Measurements from ENCODE around the gene PPP1R1C. TPM values are rescaled to one million over a fixed set of nuclear protein-coding genes. Genes with fewer than 3 reads are reported as not detected.

Gene PPP1R1C
- total and polyA plus RNA-seq, 2 of the 13 experiments (the other 11 are each of a cell fraction or from before 2014, with no cell fraction given) = 1.5 to 3.5 TPM

DNA sequence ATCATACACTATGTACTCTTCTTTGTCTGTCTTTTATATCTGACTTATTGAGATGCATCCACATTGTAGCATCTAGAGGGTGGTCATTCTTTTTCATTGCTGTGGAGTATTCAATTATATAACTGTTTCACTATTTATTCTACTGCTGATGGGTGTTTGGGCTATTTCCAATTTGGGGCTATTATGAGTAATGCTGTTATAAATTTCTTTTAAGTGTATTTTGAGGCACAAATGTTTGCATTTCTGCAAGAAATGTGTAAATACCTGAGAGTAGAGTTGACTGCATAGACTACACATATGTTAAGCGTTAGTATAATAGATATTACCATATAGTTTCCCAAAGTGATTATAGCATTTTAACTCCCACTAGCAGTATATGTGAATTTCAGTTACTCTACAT lies 26.9 kb upstream of the PPP1R1C start:
- Histone ChIP-seq H3K79me2 (ENCODE audit: insufficient read depth, low read length) (no peaks in the 10 kb centered on the region), H3K27me3 (ENCODE audit: control insufficient read depth in 1 of 2, insufficient read depth in 2 of 2, low read length in 2 of 2) (no peaks in the 10 kb centered on the region; a peak in 1 of 5 replicates), H3K4me3 (replicated peaks in 1 of 3; ENCODE audit: insufficient read depth in 1 of 3, low read depth in 2 of 3, low read length in 3 of 3) (no peak overlapping the region), H3K9ac (ENCODE audit: insufficient read depth, low read depth, low read length) (no peak overlapping the region), H3K9me3 (ENCODE audit: low read length) (no peaks in the 10 kb centered on the region), H3K36me3 (replicated peaks in 1 of 2; ENCODE audit: control insufficient read depth in 1 of 2, insufficient read depth in 2 of 2, low read length in 2 of 2) (no peaks in the 10 kb centered on the region), H2AFZ (ENCODE audit: low read length) (no peak overlapping the region), H3K4me1 (ENCODE audit: insufficient read depth, low read length) (peaks cover 19% of the 10 kb centered on the region), H4K20me1 (ENCODE audit: insufficient read depth, low read length) (no peaks in the 10 kb centered on the region), H3K27ac (ENCODE audit: extremely low read length, insufficient read depth, low read length) (no peak overlapping the region), H3K4me2 (ENCODE audit: low read depth, low read length) (no peak overlapping the region)
- in situ Hi-C loops (cut with HindIII; ENCODE audit: extremely low pct_ligation_motif_present, low pct_unique_long_range_greater_than_20kb) (no loop called here), intact Hi-C loops (cut with micrococcal nuclease; ENCODE audit: unreplicated experiment) (loop anchor here (10.0 kb wide), 1 partner anchor 116 kb away; no protein-coding TSS in a partner anchor)
- no TSS peak for BruUV-seq (replicated peaks)
- ChIA-PET CTCF (ENCODE audit: low intra/inter-chr PET ratio, low total read pairs) (no interaction called here), POLR2A (no interaction called here)
- 91% methylated on average over 1 of the region's 1 CpG for WGBS (ENCODE audit: low lambda C conversion rate)
- ATAC-seq (no peak), DNase-seq (ENCODE audit: low spot score) (no peak), FAIRE-seq (no peak)
- TF ChIP-seq, protein P1, sequence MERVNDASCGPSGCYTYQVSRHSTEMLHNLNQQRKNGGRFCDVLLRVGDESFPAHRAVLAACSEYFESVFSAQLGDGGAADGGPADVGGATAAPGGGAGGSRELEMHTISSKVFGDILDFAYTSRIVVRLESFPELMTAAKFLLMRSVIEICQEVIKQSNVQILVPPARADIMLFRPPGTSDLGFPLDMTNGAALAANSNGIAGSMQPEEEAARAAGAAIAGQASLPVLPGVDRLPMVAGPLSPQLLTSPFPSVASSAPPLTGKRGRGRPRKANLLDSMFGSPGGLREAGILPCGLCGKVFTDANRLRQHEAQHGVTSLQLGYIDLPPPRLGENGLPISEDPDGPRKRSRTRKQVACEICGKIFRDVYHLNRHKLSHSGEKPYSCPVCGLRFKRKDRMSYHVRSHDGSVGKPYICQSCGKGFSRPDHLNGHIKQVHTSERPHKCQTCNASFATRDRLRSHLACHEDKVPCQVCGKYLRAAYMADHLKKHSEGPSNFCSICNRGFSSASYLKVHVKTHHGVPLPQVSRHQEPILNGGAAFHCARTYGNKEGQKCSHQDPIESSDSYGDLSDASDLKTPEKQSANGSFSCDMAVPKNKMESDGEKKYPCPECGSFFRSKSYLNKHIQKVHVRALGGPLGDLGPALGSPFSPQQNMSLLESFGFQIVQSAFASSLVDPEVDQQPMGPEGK (CRISPR knock-in tag; IDR thresholded peaks at IDR 0.05) = no peak
- TF ChIP-seq, protein P2, sequence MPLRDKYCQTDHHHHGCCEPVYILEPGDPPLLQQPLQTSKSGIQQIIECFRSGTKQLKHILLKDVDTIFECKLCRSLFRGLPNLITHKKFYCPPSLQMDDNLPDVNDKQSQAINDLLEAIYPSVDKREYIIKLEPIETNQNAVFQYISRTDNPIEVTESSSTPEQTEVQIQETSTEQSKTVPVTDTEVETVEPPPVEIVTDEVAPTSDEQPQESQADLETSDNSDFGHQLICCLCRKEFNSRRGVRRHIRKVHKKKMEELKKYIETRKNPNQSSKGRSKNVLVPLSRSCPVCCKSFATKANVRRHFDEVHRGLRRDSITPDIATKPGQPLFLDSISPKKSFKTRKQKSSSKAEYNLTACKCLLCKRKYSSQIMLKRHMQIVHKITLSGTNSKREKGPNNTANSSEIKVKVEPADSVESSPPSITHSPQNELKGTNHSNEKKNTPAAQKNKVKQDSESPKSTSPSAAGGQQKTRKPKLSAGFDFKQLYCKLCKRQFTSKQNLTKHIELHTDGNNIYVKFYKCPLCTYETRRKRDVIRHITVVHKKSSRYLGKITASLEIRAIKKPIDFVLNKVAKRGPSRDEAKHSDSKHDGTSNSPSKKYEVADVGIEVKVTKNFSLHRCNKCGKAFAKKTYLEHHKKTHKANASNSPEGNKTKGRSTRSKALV (CRISPR knock-in tag; IDR thresholded peaks at IDR 0.05) = no peak
- TF ChIP-seq RBM22 (optimal IDR thresholded peaks at IDR 0.05; ENCODE audit: low read length) (no peak), KLF15 (CRISPR knock-in tag; IDR thresholded peaks at IDR 0.05; ENCODE audit: borderline replicate concordance) (no peak), ZNF567 (CRISPR knock-in tag; IDR thresholded peaks at IDR 0.05; ENCODE audit: borderline replicate concordance) (no peak), MTF1 (CRISPR knock-in tag; IDR thresholded peaks at IDR 0.05) (no peak), HNF4G (IDR thresholded peaks at IDR 0.05; ENCODE audit: borderline replicate concordance, low read depth, low read length) (no peak), HNF4G (CRISPR knock-in tag; IDR thresholded peaks at IDR 0.05; ENCODE audit: borderline replicate concordance, low read depth) (no peak), ZBTB7B (CRISPR knock-in tag; IDR thresholded peaks at IDR 0.05) (no peak), GTF3A (CRISPR knock-in tag; conservative IDR thresholded peaks at IDR 0.05) (no peak), ZNF768 (CRISPR knock-in tag; IDR thresholded peaks at IDR 0.05) (no peak)
- TF ChIP-seq, protein P3, sequence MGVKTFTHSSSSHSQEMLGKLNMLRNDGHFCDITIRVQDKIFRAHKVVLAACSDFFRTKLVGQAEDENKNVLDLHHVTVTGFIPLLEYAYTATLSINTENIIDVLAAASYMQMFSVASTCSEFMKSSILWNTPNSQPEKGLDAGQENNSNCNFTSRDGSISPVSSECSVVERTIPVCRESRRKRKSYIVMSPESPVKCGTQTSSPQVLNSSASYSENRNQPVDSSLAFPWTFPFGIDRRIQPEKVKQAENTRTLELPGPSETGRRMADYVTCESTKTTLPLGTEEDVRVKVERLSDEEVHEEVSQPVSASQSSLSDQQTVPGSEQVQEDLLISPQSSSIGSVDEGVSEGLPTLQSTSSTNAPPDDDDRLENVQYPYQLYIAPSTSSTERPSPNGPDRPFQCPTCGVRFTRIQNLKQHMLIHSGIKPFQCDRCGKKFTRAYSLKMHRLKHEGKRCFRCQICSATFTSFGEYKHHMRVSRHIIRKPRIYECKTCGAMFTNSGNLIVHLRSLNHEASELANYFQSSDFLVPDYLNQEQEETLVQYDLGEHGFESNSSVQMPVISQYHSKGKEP (CRISPR knock-in tag; IDR thresholded peaks at IDR 0.05) = no peak
- TF ChIP-seq, protein P4, sequence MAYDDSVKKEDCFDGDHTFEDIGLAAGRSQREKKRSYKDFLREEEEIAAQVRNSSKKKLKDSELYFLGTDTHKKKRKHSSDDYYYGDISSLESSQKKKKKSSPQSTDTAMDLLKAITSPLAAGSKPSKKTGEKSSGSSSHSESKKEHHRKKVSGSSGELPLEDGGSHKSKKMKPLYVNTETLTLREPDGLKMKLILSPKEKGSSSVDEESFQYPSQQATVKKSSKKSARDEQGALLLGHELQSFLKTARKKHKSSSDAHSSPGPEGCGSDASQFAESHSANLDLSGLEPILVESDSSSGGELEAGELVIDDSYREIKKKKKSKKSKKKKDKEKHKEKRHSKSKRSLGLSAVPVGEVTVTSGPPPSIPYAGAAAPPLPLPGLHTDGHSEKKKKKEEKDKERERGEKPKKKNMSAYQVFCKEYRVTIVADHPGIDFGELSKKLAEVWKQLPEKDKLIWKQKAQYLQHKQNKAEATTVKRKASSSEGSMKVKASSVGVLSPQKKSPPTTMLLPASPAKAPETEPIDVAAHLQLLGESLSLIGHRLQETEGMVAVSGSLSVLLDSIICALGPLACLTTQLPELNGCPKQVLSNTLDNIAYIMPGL (CRISPR knock-in tag; IDR thresholded peaks at IDR 0.05; ENCODE audit: borderline replicate concordance in 1 of 2, low read depth in 1 of 2) = no peak
